Measurements from ENCODE around the gene SCAMP5.

The SCAMP5 gene

DNA sequence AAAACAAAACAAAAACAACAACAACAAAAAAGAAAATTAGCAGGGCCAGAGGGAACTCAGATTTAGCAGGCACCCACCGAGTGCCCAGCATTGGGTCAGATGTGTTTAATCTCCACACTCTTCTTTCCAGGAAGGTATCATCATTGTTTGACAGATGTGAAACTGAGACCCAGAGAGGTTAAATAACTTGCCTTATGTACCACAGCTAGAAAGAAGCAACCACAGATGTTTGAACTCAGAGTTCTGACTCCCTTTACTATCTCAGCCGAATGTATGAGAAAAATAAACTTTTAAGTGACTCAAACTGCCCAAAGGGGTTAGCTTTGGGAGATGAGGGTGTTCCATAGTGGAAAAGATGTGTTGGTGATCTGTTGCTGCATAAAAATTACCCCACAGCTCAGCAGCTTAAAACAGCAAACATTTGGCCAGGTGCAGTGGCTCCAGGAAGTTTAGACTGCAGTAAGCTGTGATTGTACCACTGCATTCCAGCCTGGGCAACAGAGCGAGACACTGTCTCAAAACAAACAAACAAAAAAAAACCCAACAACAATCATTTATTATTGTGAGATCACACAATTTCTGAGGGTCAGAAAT is 34.3 kb upstream of the SCAMP5 start:
- DNase-seq (ENCODE audit: extremely low read depth, low read depth), result no peak
- TF ChIP-seq, protein P1, sequence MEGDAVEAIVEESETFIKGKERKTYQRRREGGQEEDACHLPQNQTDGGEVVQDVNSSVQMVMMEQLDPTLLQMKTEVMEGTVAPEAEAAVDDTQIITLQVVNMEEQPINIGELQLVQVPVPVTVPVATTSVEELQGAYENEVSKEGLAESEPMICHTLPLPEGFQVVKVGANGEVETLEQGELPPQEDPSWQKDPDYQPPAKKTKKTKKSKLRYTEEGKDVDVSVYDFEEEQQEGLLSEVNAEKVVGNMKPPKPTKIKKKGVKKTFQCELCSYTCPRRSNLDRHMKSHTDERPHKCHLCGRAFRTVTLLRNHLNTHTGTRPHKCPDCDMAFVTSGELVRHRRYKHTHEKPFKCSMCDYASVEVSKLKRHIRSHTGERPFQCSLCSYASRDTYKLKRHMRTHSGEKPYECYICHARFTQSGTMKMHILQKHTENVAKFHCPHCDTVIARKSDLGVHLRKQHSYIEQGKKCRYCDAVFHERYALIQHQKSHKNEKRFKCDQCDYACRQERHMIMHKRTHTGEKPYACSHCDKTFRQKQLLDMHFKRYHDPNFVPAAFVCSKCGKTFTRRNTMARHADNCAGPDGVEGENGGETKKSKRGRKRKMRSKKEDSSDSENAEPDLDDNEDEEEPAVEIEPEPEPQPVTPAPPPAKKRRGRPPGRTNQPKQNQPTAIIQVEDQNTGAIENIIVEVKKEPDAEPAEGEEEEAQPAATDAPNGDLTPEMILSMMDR (IDR thresholded peaks at IDR 0.05; ENCODE audit: low read depth, low read length), result no peak

DNA sequence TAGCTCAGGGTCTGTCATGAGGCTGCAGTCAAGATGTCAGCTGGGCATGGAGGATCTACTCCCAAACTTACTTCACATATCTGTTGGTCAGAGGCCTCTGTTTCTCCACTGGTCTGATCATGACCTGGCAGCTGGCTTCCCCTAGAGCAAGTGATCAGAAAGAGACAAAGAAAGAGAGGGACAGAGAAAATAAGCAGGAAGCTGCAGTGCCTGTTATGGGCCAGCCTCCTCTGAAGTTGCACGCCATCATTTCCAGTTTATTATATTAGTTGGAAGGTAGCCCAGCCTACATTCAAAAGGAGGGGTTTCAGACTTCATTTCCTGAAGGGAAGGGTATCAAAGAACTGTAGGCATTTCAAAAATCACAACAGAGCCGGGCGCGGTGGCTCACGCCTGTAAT is 33.7 kb upstream of the SCAMP5 start:
- TF ChIP-seq, protein P1 (IDR thresholded peaks at IDR 0.05; ENCODE audit: low read depth, low read length), result no peak
- DNase-seq (ENCODE audit: extremely low read depth, low read depth), result no peak

DNA sequence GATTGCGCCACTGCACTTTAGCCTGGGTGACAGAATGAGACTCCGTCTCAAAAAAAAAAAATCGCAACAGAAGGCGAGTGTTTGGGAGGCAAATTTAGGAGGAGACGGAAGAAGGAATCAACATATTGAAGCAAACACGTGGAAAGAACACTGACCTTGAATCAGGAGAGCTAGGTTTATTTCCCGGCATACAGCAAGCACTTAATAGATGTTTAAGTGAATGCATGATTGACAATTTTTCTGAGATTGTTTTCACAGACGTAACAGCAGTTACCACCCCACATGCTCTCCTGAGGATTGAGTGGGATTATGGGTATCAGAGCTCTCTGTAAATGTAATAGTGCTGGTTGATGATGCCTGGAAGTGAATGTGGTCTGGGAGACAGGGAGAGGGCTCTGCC is 33.1 kb upstream of the SCAMP5 start:
- no peak for DNase-seq (ENCODE audit: extremely low read depth, low read depth)
- TF ChIP-seq, protein P1 (IDR thresholded peaks at IDR 0.05; ENCODE audit: low read depth, low read length), result no peak

DNA sequence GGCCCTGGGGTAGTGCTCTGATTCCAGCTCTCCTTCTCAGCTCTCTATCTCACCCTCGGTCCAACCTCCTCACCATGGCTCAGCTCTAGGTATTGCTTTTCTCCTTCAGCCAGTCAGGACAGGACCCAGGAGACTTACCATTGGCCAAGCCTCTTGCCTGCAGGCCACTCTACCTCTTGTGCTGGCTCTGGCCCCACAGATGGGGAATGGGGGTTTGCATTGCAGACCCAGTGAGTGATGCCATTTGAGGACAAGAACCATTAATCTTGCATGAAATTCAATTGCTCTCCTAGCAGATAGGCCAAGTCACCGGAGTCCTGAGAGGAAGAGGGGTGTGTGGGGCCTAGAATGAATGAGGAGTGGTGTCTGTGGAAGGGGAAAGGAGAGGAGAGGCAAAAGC is 32.7 kb upstream of the SCAMP5 start:
- TF ChIP-seq, protein P1 (IDR thresholded peaks at IDR 0.05; ENCODE audit: low read depth, low read length), result no peak
- no peak for DNase-seq (ENCODE audit: extremely low read depth, low read depth)

DNA sequence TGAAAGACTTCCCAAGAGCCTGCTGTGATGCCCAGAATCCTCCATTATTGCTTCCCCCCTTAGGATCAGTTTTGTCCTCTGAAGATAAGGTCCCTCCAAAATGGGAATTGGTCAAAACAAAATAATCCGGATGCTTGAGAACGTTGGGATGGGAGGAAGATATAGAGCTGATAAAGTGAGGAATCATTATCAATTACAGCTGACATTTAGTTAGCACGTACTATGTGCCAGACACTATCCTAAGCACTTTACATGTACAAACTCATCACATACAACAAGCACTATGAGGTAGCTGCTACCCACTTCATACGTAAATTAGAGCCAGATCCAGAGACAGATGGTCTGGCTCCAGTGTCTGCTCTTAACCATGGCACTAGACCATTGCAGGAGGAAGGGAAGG is 32.1 kb upstream of the SCAMP5 start:
- TF ChIP-seq, protein P1 (IDR thresholded peaks at IDR 0.05; ENCODE audit: low read depth, low read length), result no peak
- no peak for DNase-seq (ENCODE audit: extremely low read depth, low read depth)

DNA sequence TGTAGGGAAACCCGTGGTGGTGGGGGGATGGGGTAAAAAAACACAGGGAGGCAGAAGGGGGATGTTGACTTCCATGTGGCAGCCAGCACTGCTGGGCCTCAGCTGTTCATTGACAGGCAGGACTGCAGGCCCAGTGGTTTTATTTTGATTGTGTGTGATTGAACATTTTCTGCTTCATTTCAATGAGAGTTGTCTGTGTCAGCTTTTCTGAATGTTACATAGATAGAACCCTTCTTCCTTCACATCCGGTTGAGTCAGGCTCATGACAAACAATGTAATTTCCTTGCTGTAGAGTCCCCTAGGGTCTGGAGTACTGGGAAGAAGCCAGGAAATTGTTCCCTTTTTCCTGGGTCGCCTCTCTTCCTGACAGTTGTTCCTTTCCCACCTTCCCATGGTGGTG is 30.6 kb upstream of the SCAMP5 start:
- DNase-seq (ENCODE audit: extremely low read depth, low read depth), result no peak
- TF ChIP-seq, protein P1 (IDR thresholded peaks at IDR 0.05; ENCODE audit: low read depth, low read length), result no peak

DNA sequence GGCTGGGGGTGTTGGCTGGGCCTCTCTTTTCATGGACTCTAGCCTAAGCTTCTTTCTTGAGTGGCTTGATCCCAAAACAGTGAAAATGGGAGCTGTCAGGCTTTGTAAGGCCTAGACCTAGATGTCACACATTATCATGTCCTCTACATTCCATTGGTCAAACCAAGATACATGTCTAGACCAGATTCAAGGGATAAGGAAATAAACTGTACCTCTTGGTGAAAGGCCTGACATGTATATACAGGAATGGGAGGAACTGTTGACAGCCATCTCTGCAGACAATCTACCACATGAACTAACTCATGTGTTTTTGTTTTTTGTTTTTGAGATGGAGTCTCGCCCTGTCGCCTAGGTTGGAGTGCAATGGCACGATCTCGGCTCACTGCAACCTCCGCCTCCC is 27.7 kb upstream of the SCAMP5 start:
- TF ChIP-seq, protein P1 (IDR thresholded peaks at IDR 0.05; ENCODE audit: low read depth, low read length), result no peak
- no peak for DNase-seq (ENCODE audit: extremely low read depth, low read depth)
